ENCODE results near the gene CFHR5. TPM values are rescaled to one million over a fixed set of nuclear protein-coding genes. Genes with fewer than 3 reads are reported as not detected.

The CFHR5 gene
- total RNA-seq, 1 experiment from 2014 or later = not detected

GRCh38 chr1:197016751-197017150, 39.4 kb downstream of the CFHR5 start:
- intact Hi-C loops (cut with micrococcal nuclease; ENCODE audit: unreplicated experiment) = no loop called here
- no peak for DNase-seq
- Histone ChIP-seq H3K9me3 (no peaks in the 10 kb centered on the region), H3K4me3 (ENCODE audit: low read depth, low read length) (no peak overlapping the region), H3K4me1 (no peaks in the 10 kb centered on the region), H3K36me3 (ENCODE audit: control insufficient read depth, insufficient read depth, low read length) (no peaks in the 10 kb centered on the region), H3K27me3 (replicated peaks; ENCODE audit: control insufficient read depth, insufficient read depth, low read length) (no peaks in the 10 kb centered on the region)
- no peaks in the 10 kb centered on the region for H3K27me3 Mint-ChIP-seq (ENCODE audit: insufficient read depth, unreplicated experiment)
- CTCF ChIA-PET = no interaction called here
- H3K4me1 Mint-ChIP-seq (ENCODE audit: low read depth, unreplicated experiment) = no peaks in the 10 kb centered on the region
- H3K27ac Mint-ChIP-seq (ENCODE audit: unreplicated experiment) = no peak overlapping the region
- no peak for TF ChIP-seq CTCF (IDR thresholded peaks at IDR 0.05; ENCODE audit: insufficient read depth in 1 of 2, low read depth in 1 of 2, low read length in 1 of 2, severe bottlenecking in 1 of 2, unreplicated experiment in 1 of 2)
- H3K4me3 Mint-ChIP-seq (ENCODE audit: unreplicated experiment) = no peak overlapping the region
- no peaks in the 10 kb centered on the region for H3K9me3 Mint-ChIP-seq (ENCODE audit: unreplicated experiment)
- no peaks in the 10 kb centered on the region for H3K36me3 Mint-ChIP-seq (ENCODE audit: insufficient read depth, unreplicated experiment)
- BruUV-seq (replicated peaks) = no TSS peak
- POLR2A ChIA-PET = no interaction called here

GRCh38 chr1:197017558-197018146, 40.3 kb downstream of the CFHR5 start:
- H3K4me3 Mint-ChIP-seq (ENCODE audit: unreplicated experiment) = no peak overlapping the region
- H3K4me1 ChIP-seq = no peaks in the 10 kb centered on the region
- H3K27me3 ChIP-seq (replicated peaks; ENCODE audit: control insufficient read depth, insufficient read depth, low read length) = no peaks in the 10 kb centered on the region
- no peaks in the 10 kb centered on the region for H3K27me3 Mint-ChIP-seq (ENCODE audit: insufficient read depth, unreplicated experiment)
- no peak for DNase-seq
- no peak overlapping the region for H3K27ac Mint-ChIP-seq (ENCODE audit: unreplicated experiment)
- H3K36me3 Mint-ChIP-seq (ENCODE audit: insufficient read depth, unreplicated experiment) = no peaks in the 10 kb centered on the region
- no peaks in the 10 kb centered on the region for H3K36me3 ChIP-seq (ENCODE audit: control insufficient read depth, insufficient read depth, low read length)
- CTCF ChIA-PET = no interaction called here
- POLR2A ChIA-PET = no interaction called here
- no TSS peak for BruUV-seq (replicated peaks)
- no peaks in the 10 kb centered on the region for H3K9me3 Mint-ChIP-seq (ENCODE audit: unreplicated experiment)
- H3K4me3 ChIP-seq (ENCODE audit: low read depth, low read length) = no peak overlapping the region
- H3K4me1 Mint-ChIP-seq (ENCODE audit: low read depth, unreplicated experiment) = no peaks in the 10 kb centered on the region
- intact Hi-C loops (cut with micrococcal nuclease; ENCODE audit: unreplicated experiment) = no loop called here
- H3K9me3 ChIP-seq = no peaks in the 10 kb centered on the region
- no peak for TF ChIP-seq CTCF (IDR thresholded peaks at IDR 0.05; ENCODE audit: insufficient read depth in 1 of 2, low read depth in 1 of 2, low read length in 1 of 2, severe bottlenecking in 1 of 2, unreplicated experiment in 1 of 2)

- H3K9me3 Mint-ChIP-seq (ENCODE audit: unreplicated experiment) = no peaks in the 10 kb centered on the region
- no peaks in the 10 kb centered on the region for H3K27me3 ChIP-seq (replicated peaks; ENCODE audit: control insufficient read depth, insufficient read depth, low read length)
- no TSS peak for BruUV-seq (replicated peaks)
- no peak for DNase-seq
- ChIA-PET CTCF (no interaction called here), POLR2A (no interaction called here)
- intact Hi-C loops (cut with micrococcal nuclease; ENCODE audit: unreplicated experiment) = no loop called here
- no peak overlapping the region for H3K4me3 Mint-ChIP-seq (ENCODE audit: unreplicated experiment)
- no peaks in the 10 kb centered on the region for H3K36me3 Mint-ChIP-seq (ENCODE audit: insufficient read depth, unreplicated experiment)
- no peaks in the 10 kb centered on the region for H3K27me3 Mint-ChIP-seq (ENCODE audit: insufficient read depth, unreplicated experiment)
- TF ChIP-seq CTCF (IDR thresholded peaks at IDR 0.05; ENCODE audit: insufficient read depth in 1 of 2, low read depth in 1 of 2, low read length in 1 of 2, severe bottlenecking in 1 of 2, unreplicated experiment in 1 of 2) = no peak
- H3K4me1 ChIP-seq = no peaks in the 10 kb centered on the region
- no peaks in the 10 kb centered on the region for H3K9me3 ChIP-seq
- H3K27ac Mint-ChIP-seq (ENCODE audit: unreplicated experiment) = no peak overlapping the region
- H3K36me3 ChIP-seq (ENCODE audit: control insufficient read depth, insufficient read depth, low read length) = no peaks in the 10 kb centered on the region
- peaks cover 12% of the 10 kb centered on the region for H3K4me1 Mint-ChIP-seq (ENCODE audit: low read depth, unreplicated experiment)
- no peak overlapping the region for H3K4me3 ChIP-seq (ENCODE audit: low read depth, low read length)
Observed at GRCh38 chr1:197021716-197022115, 44.4 kb downstream of the CFHR5 start.
